ENCODE data around the gene THEMIS. TPM values are rescaled to one million over a fixed set of nuclear protein-coding genes. Genes with fewer than 3 reads are reported as not detected.

Gene THEMIS
- total RNA-seq, 1 donor from 2014 or later: not detected

GRCh38 chr6:127860723-127861122, 40.1 kb downstream of the THEMIS start:
- H3K36me3 Mint-ChIP-seq: no peaks in the 10 kb centered on the region
- H3K36me3 ChIP-seq: no peaks in the 10 kb centered on the region
- TF ChIP-seq EZH2 (IDR thresholded peaks at IDR 0.05) (no peak), EZH2phosphoT487 (IDR thresholded peaks at IDR 0.05) (no peak)
- TF ChIP-seq, protein P1, sequence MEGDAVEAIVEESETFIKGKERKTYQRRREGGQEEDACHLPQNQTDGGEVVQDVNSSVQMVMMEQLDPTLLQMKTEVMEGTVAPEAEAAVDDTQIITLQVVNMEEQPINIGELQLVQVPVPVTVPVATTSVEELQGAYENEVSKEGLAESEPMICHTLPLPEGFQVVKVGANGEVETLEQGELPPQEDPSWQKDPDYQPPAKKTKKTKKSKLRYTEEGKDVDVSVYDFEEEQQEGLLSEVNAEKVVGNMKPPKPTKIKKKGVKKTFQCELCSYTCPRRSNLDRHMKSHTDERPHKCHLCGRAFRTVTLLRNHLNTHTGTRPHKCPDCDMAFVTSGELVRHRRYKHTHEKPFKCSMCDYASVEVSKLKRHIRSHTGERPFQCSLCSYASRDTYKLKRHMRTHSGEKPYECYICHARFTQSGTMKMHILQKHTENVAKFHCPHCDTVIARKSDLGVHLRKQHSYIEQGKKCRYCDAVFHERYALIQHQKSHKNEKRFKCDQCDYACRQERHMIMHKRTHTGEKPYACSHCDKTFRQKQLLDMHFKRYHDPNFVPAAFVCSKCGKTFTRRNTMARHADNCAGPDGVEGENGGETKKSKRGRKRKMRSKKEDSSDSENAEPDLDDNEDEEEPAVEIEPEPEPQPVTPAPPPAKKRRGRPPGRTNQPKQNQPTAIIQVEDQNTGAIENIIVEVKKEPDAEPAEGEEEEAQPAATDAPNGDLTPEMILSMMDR (IDR thresholded peaks at IDR 0.05): no peak
- no peak overlapping the region for H3K27ac ChIP-seq
- H3K9me3 Mint-ChIP-seq: no peaks in the 10 kb centered on the region
- no peaks in the 10 kb centered on the region for H4K20me1 ChIP-seq (ENCODE audit: low read depth)
- H3F3A ChIP-seq (ENCODE audit: low read depth): no peaks in the 10 kb centered on the region
- no peak overlapping the region for H3K27ac Mint-ChIP-seq
- H3K4me3 Mint-ChIP-seq: no peak overlapping the region
- H3K9me3 ChIP-seq (ENCODE audit: low read depth): no peaks in the 10 kb centered on the region
- DNase-seq (ENCODE audit: low spot score): no peak
- no peak overlapping the region for H3K4me3 ChIP-seq
- peaks cover 5% of the 10 kb centered on the region for H3K4me1 ChIP-seq
- no peaks in the 10 kb centered on the region for H3K27me3 Mint-ChIP-seq (ENCODE audit: insufficient read depth, low read depth)
- H3K27me3 ChIP-seq: no peaks in the 10 kb centered on the region
- H2AFZ ChIP-seq (replicated peaks): no peak overlapping the region
- no peaks in the 10 kb centered on the region for H3K79me2 ChIP-seq (ENCODE audit: low read depth)
- H3K4me2 ChIP-seq: no peak overlapping the region
- no peak overlapping the region for H3K9ac ChIP-seq
- H3K4me1 Mint-ChIP-seq: no peaks in the 10 kb centered on the region

DNA sequence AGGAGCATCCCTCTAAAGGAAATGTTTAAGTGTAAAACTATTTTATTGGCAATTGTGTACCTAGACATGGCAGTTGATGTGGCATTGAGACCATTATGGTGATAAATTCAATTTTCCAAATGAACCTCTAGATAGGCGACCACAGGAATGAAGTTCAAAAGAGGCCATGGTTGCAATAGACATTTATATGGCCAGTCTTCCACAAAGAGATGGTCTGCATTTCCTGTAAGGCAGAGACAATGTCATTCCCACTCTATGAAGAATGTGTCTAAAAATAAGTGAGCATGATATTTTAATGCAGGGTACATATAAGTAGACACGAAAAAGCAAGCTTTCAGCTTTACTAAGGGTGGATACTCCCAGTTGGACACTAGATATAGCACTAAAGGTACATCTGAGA, 40.9 kb downstream of the THEMIS start:
- H3K27ac Mint-ChIP-seq: no peak overlapping the region
- TF ChIP-seq, protein P1 (IDR thresholded peaks at IDR 0.05): no peak
- TF ChIP-seq EZH2phosphoT487 (IDR thresholded peaks at IDR 0.05) (no peak), EZH2 (IDR thresholded peaks at IDR 0.05) (no peak)
- H3K27me3 ChIP-seq: no peaks in the 10 kb centered on the region
- H3K4me2 ChIP-seq: no peak overlapping the region
- no peaks in the 10 kb centered on the region for H4K20me1 ChIP-seq (ENCODE audit: low read depth)
- no peaks in the 10 kb centered on the region for H3K4me1 Mint-ChIP-seq
- no peaks in the 10 kb centered on the region for H3K79me2 ChIP-seq (ENCODE audit: low read depth)
- H3K9me3 Mint-ChIP-seq: no peaks in the 10 kb centered on the region
- H3K27me3 Mint-ChIP-seq (ENCODE audit: insufficient read depth, low read depth): no peaks in the 10 kb centered on the region
- H3K4me1 ChIP-seq: peaks cover 5% of the 10 kb centered on the region
- no peaks in the 10 kb centered on the region for H3K36me3 Mint-ChIP-seq
- no peak overlapping the region for H3K27ac ChIP-seq
- no peak overlapping the region for H2AFZ ChIP-seq (replicated peaks)
- no peak for DNase-seq (ENCODE audit: low spot score)
- no peaks in the 10 kb centered on the region for H3F3A ChIP-seq (ENCODE audit: low read depth)
- H3K9me3 ChIP-seq (ENCODE audit: low read depth): no peaks in the 10 kb centered on the region
- H3K9ac ChIP-seq: no peak overlapping the region
- H3K4me3 ChIP-seq: no peak overlapping the region
- no peak overlapping the region for H3K4me3 Mint-ChIP-seq
- no peaks in the 10 kb centered on the region for H3K36me3 ChIP-seq

DNA sequence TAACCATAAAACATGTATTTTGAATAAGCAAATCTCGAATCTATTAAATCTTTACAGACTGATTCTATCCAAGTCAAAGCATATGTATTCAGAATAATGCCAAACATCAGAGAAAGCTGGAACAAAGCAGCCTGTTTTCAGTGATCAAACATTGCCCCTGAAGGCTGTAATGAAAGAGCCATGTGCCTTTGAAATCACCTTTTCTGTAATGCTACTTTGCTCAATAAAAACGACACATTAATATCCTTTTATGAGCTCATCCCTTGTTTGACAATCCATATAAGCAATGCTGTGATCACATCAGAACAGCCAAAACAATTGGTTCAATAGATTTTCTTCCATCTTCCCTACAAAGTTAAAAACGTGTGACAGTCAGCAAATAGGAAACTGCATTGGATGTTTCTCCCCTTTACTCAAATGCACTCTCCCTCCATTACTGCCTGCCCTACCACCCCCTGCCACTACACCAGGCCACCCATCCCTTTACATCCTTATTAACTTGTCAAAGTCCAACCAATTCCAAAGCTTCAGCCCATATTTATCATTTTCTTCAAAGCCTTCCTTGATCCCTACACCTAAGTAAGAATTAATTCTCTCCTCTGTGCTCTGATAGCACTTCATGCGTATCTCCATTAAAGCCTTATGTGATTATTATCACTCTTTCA, 42.0 kb downstream of the THEMIS start:
- H3K36me3 Mint-ChIP-seq: no peaks in the 10 kb centered on the region
- no peaks in the 10 kb centered on the region for H3K27me3 Mint-ChIP-seq (ENCODE audit: insufficient read depth, low read depth)
- Histone ChIP-seq H3K4me1 (peaks cover 5% of the 10 kb centered on the region), H3K4me2 (no peak overlapping the region), H3K36me3 (no peaks in the 10 kb centered on the region), H4K20me1 (ENCODE audit: low read depth) (no peaks in the 10 kb centered on the region), H3K9ac (no peak overlapping the region), H2AFZ (replicated peaks) (no peak overlapping the region), H3K79me2 (ENCODE audit: low read depth) (no peaks in the 10 kb centered on the region), H3K9me3 (ENCODE audit: low read depth) (no peaks in the 10 kb centered on the region), H3K27me3 (no peaks in the 10 kb centered on the region), H3F3A (ENCODE audit: low read depth) (no peaks in the 10 kb centered on the region), H3K27ac (no peak overlapping the region), H3K4me3 (no peak overlapping the region)
- TF ChIP-seq EZH2phosphoT487 (IDR thresholded peaks at IDR 0.05) (no peak), EZH2 (IDR thresholded peaks at IDR 0.05) (no peak)
- TF ChIP-seq, protein P1 (IDR thresholded peaks at IDR 0.05): no peak
- DNase-seq (ENCODE audit: low spot score): no peak
- no peak overlapping the region for H3K27ac Mint-ChIP-seq
- no peak overlapping the region for H3K4me3 Mint-ChIP-seq
- no peaks in the 10 kb centered on the region for H3K4me1 Mint-ChIP-seq
- no peaks in the 10 kb centered on the region for H3K9me3 Mint-ChIP-seq
